Pons (tissue), 1 donor: ENCODE measurements around the gene TNFRSF9.

Source experiments
- DNase-seq: peaks from one replicate; pipeline ENCODE4 v3.0.0-alpha.2; 2016; ENCODE audit warnings: low spot score

TNFRSF9 gene

GRCh38 chr1:7869136-7869920, 71.3 kb downstream of the TNFRSF9 start:
- DNase-seq, result no peak

DNA sequence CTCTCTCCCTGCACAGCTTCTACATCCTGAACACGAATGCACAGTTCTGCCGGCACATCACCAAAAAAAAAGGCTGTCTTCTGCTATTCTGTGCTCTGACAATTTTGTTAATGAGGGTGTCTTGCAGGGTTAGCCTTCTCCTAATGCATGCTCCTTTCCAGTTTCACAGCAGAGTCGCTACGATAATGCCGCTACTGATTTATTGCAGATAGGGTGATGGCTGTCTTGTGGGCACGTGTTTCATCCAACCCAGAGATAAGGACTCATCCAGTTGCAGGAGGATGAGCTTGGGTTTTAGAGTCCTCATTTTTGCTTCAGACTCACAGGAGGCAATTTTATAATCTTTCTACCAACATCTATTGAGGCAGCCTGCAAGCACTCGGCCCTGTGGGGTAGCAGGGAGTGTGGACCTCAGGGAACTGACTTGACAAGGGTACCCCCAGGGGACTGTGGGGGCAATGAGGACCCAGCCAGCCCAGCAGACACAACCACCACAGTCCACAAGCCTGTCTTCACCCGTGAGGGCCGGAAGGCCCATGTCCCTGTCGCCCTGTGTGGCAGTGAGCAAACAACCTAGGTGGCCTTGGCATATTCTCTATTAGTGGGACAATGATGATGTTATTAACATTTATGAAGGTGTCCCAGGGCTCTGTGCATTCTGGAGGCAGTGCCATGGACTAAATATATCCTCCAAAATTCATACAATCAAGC, 72.4 kb downstream of the TNFRSF9 start:
- DNase-seq, result no peak

DNA sequence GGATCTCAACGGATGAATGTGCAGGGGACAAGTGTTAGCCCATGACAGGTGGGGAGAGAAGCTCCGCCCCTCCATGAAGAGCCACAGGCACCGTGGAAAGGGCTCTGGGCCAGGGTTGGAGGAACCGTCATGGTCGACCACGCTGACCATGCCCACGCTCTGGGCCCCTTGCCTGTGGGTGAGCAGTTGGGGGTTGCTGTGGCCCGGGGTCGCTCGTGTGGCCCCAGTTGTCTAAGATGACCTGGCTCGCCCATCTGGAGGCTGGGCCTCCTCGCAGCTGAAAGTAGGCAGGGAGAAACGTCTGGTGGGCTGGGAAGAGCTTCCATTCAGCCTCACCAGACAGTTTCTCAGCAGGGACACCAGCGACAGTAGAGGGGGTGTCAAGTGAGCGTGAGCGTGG, 74.7 kb downstream of the TNFRSF9 start:
- DNase-seq, result no peak
